HepG2 (cell line): ENCODE results near the gene CSNK2A1. TPM values are rescaled to one million over a fixed set of nuclear protein-coding genes. Genes with fewer than 3 reads are reported as not detected.

Experiments
- AHR ChIP-seq: IDR thresholded peaks from 2 replicates; pipeline ENCODE4 v1.6.1; 2018; ENCODE audit warnings: missing genetic modification reagents, missing compliant biosample characterization
- HMGXB4 ChIP-seq, 2 experiments: sonication (generic) in 1 of 2; formaldehyde crosslinking in 1 of 2; IDR thresholded peaks; 2 replicates each; pipeline versions ENCODE4 v1.4.0 to v1.6.1; 2018 to 2020; ENCODE audit warnings: missing genetic modification reagents in 2 of 2, borderline replicate concordance in 1 of 2, low read depth in 1 of 2, mild to moderate bottlenecking in 1 of 2, missing biosample characterization in 1 of 2
- HNRNPLL ChIP-seq: fragments of 200-400 bp; formaldehyde crosslinking; IDR thresholded peaks from 2 replicates; pipeline ENCODE4 v1.6.1; 2017; ENCODE audit warnings: mild to moderate bottlenecking, low read depth, low read length; ENCODE audit not compliant: poor library complexity, severe bottlenecking
- POLR2AphosphoS5 ChIP-seq: IDR thresholded peaks from 2 replicates; pipeline ENCODE4 v1.6.1; 2012; ENCODE audit warnings: low read depth, low read length
- PRDM10 ChIP-seq: sonication (generic); formaldehyde crosslinking; IDR thresholded peaks from 2 replicates; pipeline ENCODE4 v1.4.0; 2020; ENCODE audit warnings: low read depth, missing genetic modification reagents
- RNF2 ChIP-seq: fragments of 450-650 bp; conservative IDR thresholded peaks from 2 replicates; pipeline ENCODE4 v1.6.1; 2016; ENCODE audit warnings: low read depth
- SMAD9 ChIP-seq: sonication (generic); formaldehyde crosslinking; IDR thresholded peaks from 2 replicates; pipeline ENCODE4 v1.5.1; 2020; ENCODE audit warnings: mild to moderate bottlenecking, missing genetic modification reagents
- SNAPC5 ChIP-seq: sonication (generic); formaldehyde crosslinking; IDR thresholded peaks from 2 replicates; pipeline ENCODE4 v1.8.1; 2023; ENCODE audit warnings: mild to moderate bottlenecking, missing genetic modification reagents, borderline replicate concordance
- THAP7 ChIP-seq: sonication (generic); formaldehyde crosslinking; IDR thresholded peaks from 2 replicates; pipeline ENCODE4 v1.8.1; 2023; ENCODE audit warnings: mild to moderate bottlenecking, missing genetic modification reagents
- ZFP36 ChIP-seq: fragments of 150-350 bp; IDR thresholded peaks from 2 replicates; pipeline ENCODE4 v1.6.1; 2018; ENCODE audit warnings: borderline replicate concordance, low read length, low read depth; ENCODE audit not compliant: partially characterized antibody
- ZFP37 ChIP-seq: sonication (generic); formaldehyde crosslinking; IDR thresholded peaks from 2 replicates; pipeline ENCODE4 v1.4.0; 2020; ENCODE audit warnings: missing genetic modification reagents, borderline replicate concordance
- ZNF20 ChIP-seq: sonication (generic); formaldehyde crosslinking; IDR thresholded peaks from 2 replicates; pipeline ENCODE4 v1.4.0; 2020; ENCODE audit warnings: mild to moderate bottlenecking, moderate library complexity, missing genetic modification reagents
- ZNF207 ChIP-seq: fragments of 450-650 bp; IDR thresholded peaks from 2 replicates; pipeline ENCODE4 v1.6.1; 2016; ENCODE audit warnings: antibody characterized with exemption, borderline replicate concordance
- ZNF280D ChIP-seq: sonication (generic); formaldehyde crosslinking; IDR thresholded peaks from 2 replicates; pipeline ENCODE4 v1.5.1; 2020; ENCODE audit warnings: mild to moderate bottlenecking, missing genetic modification reagents
- ZNF326 ChIP-seq: sonication (generic); formaldehyde crosslinking; IDR thresholded peaks from 2 replicates; pipeline ENCODE4 v1.4.0; 2020; ENCODE audit warnings: missing genetic modification reagents, borderline replicate concordance
- ZNF564 ChIP-seq: sonication (generic); formaldehyde crosslinking; IDR thresholded peaks from 2 replicates; pipeline ENCODE4 v1.8.1; 2023; ENCODE audit warnings: mild to moderate bottlenecking, missing genetic modification reagents
- ZNF570 ChIP-seq: sonication (generic); formaldehyde crosslinking; IDR thresholded peaks from 2 replicates; pipeline ENCODE4 v1.4.0; 2020; ENCODE audit warnings: mild to moderate bottlenecking, missing genetic modification reagents, borderline replicate concordance
- ZNF883 ChIP-seq: sonication (generic); formaldehyde crosslinking; IDR thresholded peaks from 2 replicates; pipeline ENCODE4 v1.5.1; 2020; ENCODE audit warnings: mild to moderate bottlenecking, missing genetic modification reagents; ENCODE audit errors: not compliant biosample characterization
- polyA plus RNA-seq, 8 experiments: library from polyadenylated mRNA; depleted of rRNA in 3 of 8; stranded (reverse) in 7 of 8; unstranded in 1 of 8; fragments of >200 nt; fragmentation: Illumina TruSeq in 4 of 8; extraction: Trizol in 4 of 8; gene quantifications; 2 replicates each; pipeline versions ENCODE4 v1.2.1 to v1.2.3, GENCODE V29; 2011 to 2016; ENCODE audit warnings: low read depth in 4 of 8, missing spikeins in 1 of 8, mixed read lengths in 1 of 8; ENCODE audit not compliant: insufficient read depth in 1 of 8
- total RNA-seq, 5 experiments: library from RNA; depleted of rRNA; stranded (reverse); fragments of >200 nt; fragmentation: Illumina TruSeq; extraction: Trizol; gene quantifications; 2 replicates each; pipeline ENCODE4 v1.2.3, GENCODE V29; 2016; ENCODE audit warnings: low read depth in 1 of 5

The CSNK2A1 gene
- total and polyA plus RNA-seq, 2 of the 13 experiments (the other 11 are each of a cell fraction or from before 2014, with no cell fraction given), result 153 to 231 TPM

GRCh38 chr20:543369-544152 lies at the start of gene CSNK2A1 (continued):
- TF ChIP-seq PRDM10 (CRISPR knock-in tag) (peak; percentile 99), AHR (CRISPR knock-in tag) (peak; percentile 46; the same call in 1 of the 2 replicates), ZNF564 (peak; percentile 94), ZFP36 (no peak), RNF2 (0 out of 2 replicates have a peak, but pooled peaks have one; percentile 59), HNRNPLL (peak; percentile 85), ZNF326 (CRISPR knock-in tag) (no peak), ZNF883 (CRISPR knock-in tag) (peak; percentile 89), THAP7 (CRISPR knock-in tag) (peak; percentile 95), ZFP37 (CRISPR knock-in tag) (peak; percentile 86), POLR2AphosphoS5 (peak; percentile 93), ZNF20 (no peak), ZNF207 (no peak), SNAPC5 (CRISPR knock-in tag) (peak; percentile 93), ZNF570 (CRISPR knock-in tag) (no peak), SMAD9 (CRISPR knock-in tag) (no peak), ZNF280D (CRISPR knock-in tag) (peak; percentile 89), HMGXB4 (CRISPR knock-in tag; IDR thresholded peaks at IDR 0.05; ENCODE audit: borderline replicate concordance in 1 of 2, low read depth in 1 of 2) (peak; percentile 97 to 98)
